ENCODE measurements around the gene FARP2. TPM values are rescaled to one million over a fixed set of nuclear protein-coding genes. Genes with fewer than 3 reads are reported as not detected.

FARP2 gene
- total RNA-seq, 4 donors from 2014 or later: 70.0 to 185 (median 95.5) TPM

DNA sequence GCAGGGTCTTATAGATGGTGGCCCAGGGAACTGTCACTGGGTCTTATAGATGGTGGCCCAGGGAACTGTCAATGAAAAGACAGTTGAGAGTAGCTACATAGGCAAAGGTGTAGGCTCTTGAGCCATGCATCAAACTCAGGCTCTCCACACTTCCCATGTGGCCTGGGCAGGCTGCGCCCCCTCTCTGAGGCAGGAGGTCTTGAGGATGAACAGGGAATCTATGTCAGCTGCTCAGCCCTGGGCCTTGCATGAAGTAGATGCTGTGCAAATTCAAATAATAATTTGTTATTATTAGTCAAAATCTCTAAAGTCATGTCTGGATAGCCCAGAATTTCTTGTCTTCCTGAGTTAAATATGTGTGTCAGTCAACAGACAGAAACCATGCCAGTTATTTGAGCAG, 125.6 kb downstream of the FARP2 start:
- no peak for DNase-seq (ENCODE audit: low spot score in 2 of 2)
- Histone ChIP-seq H3K4me1 (no peaks in the 10 kb centered on the region), H3K27me3 (no peaks in the 10 kb centered on the region), H3K9me3 (no peaks in the 10 kb centered on the region), H3K27ac (no peak overlapping the region), H3K4me3 (no peak overlapping the region), H3K36me3 (peaks cover 41% of the 10 kb centered on the region)
- TF ChIP-seq POLR2AphosphoS5 (IDR thresholded peaks at IDR 0.05): no peak
- TF ChIP-seq, protein P1, sequence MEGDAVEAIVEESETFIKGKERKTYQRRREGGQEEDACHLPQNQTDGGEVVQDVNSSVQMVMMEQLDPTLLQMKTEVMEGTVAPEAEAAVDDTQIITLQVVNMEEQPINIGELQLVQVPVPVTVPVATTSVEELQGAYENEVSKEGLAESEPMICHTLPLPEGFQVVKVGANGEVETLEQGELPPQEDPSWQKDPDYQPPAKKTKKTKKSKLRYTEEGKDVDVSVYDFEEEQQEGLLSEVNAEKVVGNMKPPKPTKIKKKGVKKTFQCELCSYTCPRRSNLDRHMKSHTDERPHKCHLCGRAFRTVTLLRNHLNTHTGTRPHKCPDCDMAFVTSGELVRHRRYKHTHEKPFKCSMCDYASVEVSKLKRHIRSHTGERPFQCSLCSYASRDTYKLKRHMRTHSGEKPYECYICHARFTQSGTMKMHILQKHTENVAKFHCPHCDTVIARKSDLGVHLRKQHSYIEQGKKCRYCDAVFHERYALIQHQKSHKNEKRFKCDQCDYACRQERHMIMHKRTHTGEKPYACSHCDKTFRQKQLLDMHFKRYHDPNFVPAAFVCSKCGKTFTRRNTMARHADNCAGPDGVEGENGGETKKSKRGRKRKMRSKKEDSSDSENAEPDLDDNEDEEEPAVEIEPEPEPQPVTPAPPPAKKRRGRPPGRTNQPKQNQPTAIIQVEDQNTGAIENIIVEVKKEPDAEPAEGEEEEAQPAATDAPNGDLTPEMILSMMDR (IDR thresholded peaks at IDR 0.05): no peak
- no peak for TF ChIP-seq EP300 (IDR thresholded peaks at IDR 0.05)
- 100% methylated on average over 1 of the region's 1 CpG for WGBS

GRCh38 chr2:241482126-241482955, 126.3 kb downstream of the FARP2 start:
- TF ChIP-seq, protein P1 (IDR thresholded peaks at IDR 0.05): no peak
- TF ChIP-seq POLR2AphosphoS5 (IDR thresholded peaks at IDR 0.05) (no peak), EP300 (IDR thresholded peaks at IDR 0.05) (no peak), POLR2A (IDR thresholded peaks at IDR 0.05) (no peak)
- DNase-seq (ENCODE audit: low spot score in 2 of 2): no peak
- WGBS: 89% methylated on average over 15 of the region's 20 CpGs
- Histone ChIP-seq H3K4me1 (no peaks in the 10 kb centered on the region), H3K27ac (no peak overlapping the region), H3K9me3 (no peaks in the 10 kb centered on the region), H3K27me3 (no peaks in the 10 kb centered on the region), H3K36me3 (peaks cover 46% of the 10 kb centered on the region), H3K4me3 (no peak overlapping the region)

GRCh38 chr2:241483305-241483704, 127.2 kb downstream of the FARP2 start:
- Histone ChIP-seq H3K27ac (no peak overlapping the region), H3K36me3 (peaks cover 43% of the 10 kb centered on the region), H3K9me3 (no peaks in the 10 kb centered on the region), H3K4me1 (no peaks in the 10 kb centered on the region), H3K4me3 (no peak overlapping the region), H3K27me3 (no peaks in the 10 kb centered on the region)
- no peak for TF ChIP-seq EP300 (IDR thresholded peaks at IDR 0.05)
- TF ChIP-seq POLR2A (IDR thresholded peaks at IDR 0.05): no peak
- TF ChIP-seq, protein P1 (IDR thresholded peaks at IDR 0.05): no peak
- TF ChIP-seq POLR2AphosphoS5 (IDR thresholded peaks at IDR 0.05): no peak
- WGBS: no CpG with 5 or more reads among the region's 9 CpGs
- DNase-seq (ENCODE audit: low spot score in 2 of 2): no peak

DNA sequence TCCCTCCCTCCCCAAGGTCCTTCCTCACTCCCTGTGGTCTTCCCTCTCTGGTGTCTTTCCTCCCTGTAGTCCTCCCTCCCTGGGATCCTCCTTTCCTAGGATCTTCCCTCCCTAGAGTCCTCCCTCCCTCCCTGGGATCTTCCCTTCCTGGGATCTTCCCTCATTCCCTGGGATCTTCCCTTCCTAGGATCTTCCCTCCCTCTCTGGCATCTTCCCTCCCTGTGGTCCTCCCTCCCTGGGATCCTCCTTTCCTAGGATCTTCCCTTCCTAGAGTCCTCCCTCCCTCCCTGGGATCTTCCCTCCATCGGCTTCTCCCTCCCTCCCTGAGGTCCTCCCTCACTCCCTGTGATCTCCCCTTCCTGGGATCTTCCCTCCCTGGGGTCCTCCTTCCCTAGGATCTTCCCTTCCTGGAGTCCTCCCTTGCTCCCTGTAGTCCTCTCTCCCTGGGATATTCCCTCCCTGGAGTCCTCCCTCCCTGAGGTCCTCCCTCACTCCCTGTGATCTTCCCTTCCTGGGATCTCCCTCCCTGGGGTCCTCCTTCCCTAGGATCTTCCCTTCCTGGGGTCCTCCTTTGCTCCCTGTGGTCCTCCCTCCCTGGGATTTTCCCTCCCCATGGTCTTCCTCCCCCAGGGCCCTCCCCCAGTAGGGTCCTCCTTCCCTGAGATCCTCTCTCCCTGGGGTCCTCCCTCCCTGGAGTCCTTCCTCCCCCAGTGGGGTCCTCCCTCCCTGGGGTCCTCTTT, 129.3 kb downstream of the FARP2 start:
- Histone ChIP-seq H3K4me1 (peaks cover 3% of the 10 kb centered on the region), H3K4me3 (no peak overlapping the region), H3K36me3 (peaks cover 42% of the 10 kb centered on the region), H3K9me3 (no peaks in the 10 kb centered on the region), H3K27ac (no peak overlapping the region), H3K27me3 (no peaks in the 10 kb centered on the region)
- no peak for DNase-seq (ENCODE audit: low spot score in 2 of 2)
- WGBS: 96% methylated on average over 1 of the region's 1 CpG
- no peak for TF ChIP-seq EP300 (IDR thresholded peaks at IDR 0.05)
- TF ChIP-seq POLR2A (IDR thresholded peaks at IDR 0.05): no peak
- TF ChIP-seq, protein P1 (IDR thresholded peaks at IDR 0.05): no peak
- no peak for TF ChIP-seq POLR2AphosphoS5 (IDR thresholded peaks at IDR 0.05)

GRCh38 chr2:241489088-241489487, 133.0 kb downstream of the FARP2 start:
- Histone ChIP-seq H3K9me3 (no peaks in the 10 kb centered on the region), H3K4me1 (peaks cover 6% of the 10 kb centered on the region), H3K27me3 (no peaks in the 10 kb centered on the region), H3K36me3 (peaks cover 53% of the 10 kb centered on the region), H3K4me3 (no peak overlapping the region), H3K27ac (no peak overlapping the region)
- TF ChIP-seq EP300 (IDR thresholded peaks at IDR 0.05) (no peak), POLR2AphosphoS5 (IDR thresholded peaks at IDR 0.05) (no peak), POLR2A (IDR thresholded peaks at IDR 0.05) (no peak)
- TF ChIP-seq, protein P1 (IDR thresholded peaks at IDR 0.05): no peak
- WGBS: 88% methylated on average over 3 of the region's 3 CpGs
- no peak for DNase-seq (ENCODE audit: low spot score in 2 of 2)
